Uterus (tissue), 2 donors: ENCODE measurements around the gene LRRC57.

Source experiments
- POLR2A ChIP-seq, 2 donors: fragments of 450-650 bp; IDR thresholded peaks; one replicate each; pipeline ENCODE4 v1.6.1; 2016; ENCODE audit warnings: antibody characterized with exemption in 2 of 2, mild to moderate bottlenecking in 1 of 2, moderate library complexity in 1 of 2
- TF ChIP-seq, protein P1 (sequence below), 4 experiments: fragments of 200-600 bp in 2 of 4; fragments of 450-650 bp in 2 of 4; sonication (generic) in 2 of 4; IDR thresholded peaks; one replicate each; pipeline ENCODE4 v1.5.1; 2016 to 2019; ENCODE audit warnings: antibody characterized with exemption in 4 of 4, mild to moderate bottlenecking in 2 of 4, moderate library complexity in 1 of 4

DNA sequence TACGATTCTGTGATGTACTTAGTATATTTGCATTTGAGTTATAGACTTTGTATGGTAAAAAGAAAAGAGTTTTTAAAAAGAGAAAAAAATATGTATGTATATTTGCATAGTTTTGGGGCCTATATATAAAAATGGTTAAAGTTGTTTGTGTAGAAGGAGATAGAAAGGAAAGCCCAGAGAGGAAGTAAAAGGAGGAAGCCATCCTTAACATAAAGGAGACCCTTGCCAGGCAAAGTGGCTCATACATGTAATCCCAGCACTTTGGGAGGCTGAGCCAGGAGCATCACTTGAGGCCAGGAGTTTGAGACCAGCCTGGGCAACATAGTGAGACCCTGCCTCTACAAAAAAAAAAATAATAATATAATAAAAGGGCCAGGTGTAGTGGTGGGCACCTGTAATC is 44.8 kb downstream of the LRRC57 start:
- TF ChIP-seq, protein P1, sequence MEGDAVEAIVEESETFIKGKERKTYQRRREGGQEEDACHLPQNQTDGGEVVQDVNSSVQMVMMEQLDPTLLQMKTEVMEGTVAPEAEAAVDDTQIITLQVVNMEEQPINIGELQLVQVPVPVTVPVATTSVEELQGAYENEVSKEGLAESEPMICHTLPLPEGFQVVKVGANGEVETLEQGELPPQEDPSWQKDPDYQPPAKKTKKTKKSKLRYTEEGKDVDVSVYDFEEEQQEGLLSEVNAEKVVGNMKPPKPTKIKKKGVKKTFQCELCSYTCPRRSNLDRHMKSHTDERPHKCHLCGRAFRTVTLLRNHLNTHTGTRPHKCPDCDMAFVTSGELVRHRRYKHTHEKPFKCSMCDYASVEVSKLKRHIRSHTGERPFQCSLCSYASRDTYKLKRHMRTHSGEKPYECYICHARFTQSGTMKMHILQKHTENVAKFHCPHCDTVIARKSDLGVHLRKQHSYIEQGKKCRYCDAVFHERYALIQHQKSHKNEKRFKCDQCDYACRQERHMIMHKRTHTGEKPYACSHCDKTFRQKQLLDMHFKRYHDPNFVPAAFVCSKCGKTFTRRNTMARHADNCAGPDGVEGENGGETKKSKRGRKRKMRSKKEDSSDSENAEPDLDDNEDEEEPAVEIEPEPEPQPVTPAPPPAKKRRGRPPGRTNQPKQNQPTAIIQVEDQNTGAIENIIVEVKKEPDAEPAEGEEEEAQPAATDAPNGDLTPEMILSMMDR (IDR thresholded peaks at IDR 0.05): no peak
- TF ChIP-seq POLR2A (IDR thresholded peaks at IDR 0.05): no peak
